ENCODE results near the gene TTLL8.

DNA sequence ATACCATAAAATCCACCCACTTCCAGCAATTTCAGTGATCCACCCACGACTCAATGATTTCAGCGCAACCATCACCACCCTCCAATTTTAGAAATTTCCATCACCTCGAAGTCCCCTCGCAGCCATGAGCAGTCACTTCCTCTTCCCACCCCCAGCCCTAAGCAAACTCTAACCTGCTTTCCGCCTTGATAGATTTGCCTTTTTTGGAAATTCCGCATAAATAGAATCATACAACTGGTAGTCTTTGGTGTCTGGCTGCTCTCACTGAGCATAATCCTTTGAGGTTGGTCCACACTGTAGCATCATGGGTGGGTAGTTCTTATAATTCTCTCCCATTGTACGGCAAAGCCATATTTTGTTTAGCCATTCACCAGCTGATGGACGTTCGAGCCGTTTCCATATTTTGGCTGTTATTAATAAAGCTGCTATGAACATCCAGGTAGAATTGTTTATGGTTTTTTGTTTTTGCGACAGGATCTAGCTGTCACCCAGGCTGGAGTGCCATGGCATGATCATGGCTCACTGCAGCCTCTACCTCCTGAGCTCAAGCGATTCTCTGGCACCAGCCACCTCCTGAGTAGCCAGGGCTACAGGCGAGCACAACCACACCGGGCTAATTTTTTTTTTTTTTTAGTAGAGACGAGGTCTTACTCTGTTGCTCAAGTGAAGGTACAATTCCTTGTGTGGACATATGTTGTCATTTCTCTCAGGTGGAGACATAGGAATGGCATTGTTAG lies 81.5 kb downstream of the TTLL8 start:
- no peak for TF ChIP-seq POLR2A (IDR thresholded peaks at IDR 0.05)
- TF ChIP-seq, protein P1, sequence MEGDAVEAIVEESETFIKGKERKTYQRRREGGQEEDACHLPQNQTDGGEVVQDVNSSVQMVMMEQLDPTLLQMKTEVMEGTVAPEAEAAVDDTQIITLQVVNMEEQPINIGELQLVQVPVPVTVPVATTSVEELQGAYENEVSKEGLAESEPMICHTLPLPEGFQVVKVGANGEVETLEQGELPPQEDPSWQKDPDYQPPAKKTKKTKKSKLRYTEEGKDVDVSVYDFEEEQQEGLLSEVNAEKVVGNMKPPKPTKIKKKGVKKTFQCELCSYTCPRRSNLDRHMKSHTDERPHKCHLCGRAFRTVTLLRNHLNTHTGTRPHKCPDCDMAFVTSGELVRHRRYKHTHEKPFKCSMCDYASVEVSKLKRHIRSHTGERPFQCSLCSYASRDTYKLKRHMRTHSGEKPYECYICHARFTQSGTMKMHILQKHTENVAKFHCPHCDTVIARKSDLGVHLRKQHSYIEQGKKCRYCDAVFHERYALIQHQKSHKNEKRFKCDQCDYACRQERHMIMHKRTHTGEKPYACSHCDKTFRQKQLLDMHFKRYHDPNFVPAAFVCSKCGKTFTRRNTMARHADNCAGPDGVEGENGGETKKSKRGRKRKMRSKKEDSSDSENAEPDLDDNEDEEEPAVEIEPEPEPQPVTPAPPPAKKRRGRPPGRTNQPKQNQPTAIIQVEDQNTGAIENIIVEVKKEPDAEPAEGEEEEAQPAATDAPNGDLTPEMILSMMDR (IDR thresholded peaks at IDR 0.05), result no peak
